Measurements from ENCODE around the gene ZNF550. TPM values are rescaled to one million over a fixed set of nuclear protein-coding genes. Genes with fewer than 3 reads are reported as not detected.

Gene ZNF550
- total RNA-seq, 1 experiment from 2014 or later = 13.5 TPM

- DNase-seq = no peak
- no peak overlapping the region for H3K4ac ChIP-seq (ENCODE audit: low read depth, low read length)
- no peak overlapping the region for H3K56ac ChIP-seq (ENCODE audit: insufficient read length, low read depth, low read length)
- Mint-ChIP-seq H3K27me3 (ENCODE audit: low read depth) (peaks cover 12% of the 10 kb centered on the region), H3K4me1 (peaks cover 0 to 10% of the 10 kb centered on the region in 2 experiments; a peak in 2 of 4 replicates), H3K4me3 (no peak overlapping the region; a peak in 1 of 5 replicates), H3K27ac (no peak overlapping the region), H3K36me3 (ENCODE audit: insufficient read depth in 1 of 3, low read depth in 3 of 3) (peaks cover 85 to 88% (median 87%) of the 10 kb centered on the region in 3 experiments), H3K9me3 (peaks cover 88 to 92% of the 10 kb centered on the region in 2 experiments)
- no peak overlapping the region for H2BK15ac ChIP-seq (ENCODE audit: low read depth, low read length)
- H3K79me1 ChIP-seq (ENCODE audit: insufficient read depth, low read depth, low read length, poor library complexity, severe bottlenecking) = peaks cover 11% of the 10 kb centered on the region
- H3K4me2 ChIP-seq (ENCODE audit: insufficient read depth, insufficient read length, low read length) = no peak overlapping the region
- no peak overlapping the region for H4K8ac ChIP-seq (replicated peaks; ENCODE audit: insufficient read length, low read depth, low read length)
- no peak overlapping the region for H3K27ac ChIP-seq (ENCODE audit: insufficient read length, low read depth, low read length)
- peaks cover 14% of the 10 kb centered on the region for H3K79me2 ChIP-seq (ENCODE audit: insufficient read depth, low read length)
- no peak overlapping the region for H4K91ac ChIP-seq (ENCODE audit: insufficient read length, low read depth, low read length)
- no peaks in the 10 kb centered on the region for H4K20me1 ChIP-seq (ENCODE audit: control insufficient read depth, insufficient read depth, insufficient read length)
- H2AFZ ChIP-seq (ENCODE audit: low read length) = no peak overlapping the region
- H2BK120ac ChIP-seq (ENCODE audit: low read depth, low read length, poor library complexity, severe bottlenecking) = no peak overlapping the region
- H4K5ac ChIP-seq (ENCODE audit: insufficient read length, low read depth, low read length) = no peak overlapping the region
- TF ChIP-seq CTCF (conservative IDR thresholded peaks at IDR 0.05) = no peak
- H3K14ac ChIP-seq (ENCODE audit: insufficient read depth, low read length) = no peak overlapping the region
- H2BK20ac ChIP-seq (ENCODE audit: low read depth, low read length, poor library complexity, severe bottlenecking) = no peak overlapping the region
- H3K27me3 ChIP-seq (ENCODE audit: insufficient read depth, low read length) = no peaks in the 10 kb centered on the region
- H3K9me3 ChIP-seq (ENCODE audit: control insufficient read depth, low read depth, low read length) = peaks cover 45% of the 10 kb centered on the region
- H3K9ac ChIP-seq (ENCODE audit: extremely low read depth, insufficient read length, low read length) = no peak overlapping the region
- no CpG with 5 or more reads among the region's 1 CpG for WGBS (ENCODE audit: extremely low coverage, insufficient read length, low lambda C conversion rate)
- no peak overlapping the region for H3K23ac ChIP-seq (ENCODE audit: insufficient read length, low read depth, low read length)
- H2AK5ac ChIP-seq (ENCODE audit: insufficient read length, low read length) = no peak overlapping the region
- peaks cover 6% of the 10 kb centered on the region for H3K4me1 ChIP-seq (ENCODE audit: insufficient read depth, low read length)
- no peak overlapping the region for H3T11ph ChIP-seq (ENCODE audit: low read length)
- no peak overlapping the region for H2BK12ac ChIP-seq (ENCODE audit: insufficient read length, low read depth, low read length)
- H3K18ac ChIP-seq (ENCODE audit: insufficient read length, low read depth, low read length) = no peak overlapping the region
- H2BK5ac ChIP-seq (ENCODE audit: insufficient read length, low read length) = no peak overlapping the region
- peaks cover 9% of the 10 kb centered on the region for H3K23me2 ChIP-seq (ENCODE audit: insufficient read length, low read depth, low read length, poor library complexity, severe bottlenecking)
Observed at GRCh38 chr19:57587529-57587928, 27.9 kb upstream of the ZNF550 start.

Data from H9 (cell line).